Liver (tissue), 3 donors: Measurements from ENCODE around the gene CACNA1I.

Experiments used
- GABPA ChIP-seq, 2 donors: IDR thresholded peaks in 1 of 2; conservative IDR thresholded peaks in 1 of 2; 2 replicates each; pipeline ENCODE4 v1.6.1; 2016; ENCODE audit warnings: antibody characterized with exemption in 2 of 2, mild to moderate bottlenecking in 1 of 2, moderate library complexity in 1 of 2
- JUND ChIP-seq, 2 donors: IDR thresholded peaks; 2 replicates each; pipeline ENCODE4 v1.6.1; 2016; ENCODE audit warnings: antibody characterized with exemption in 2 of 2
- MAX ChIP-seq: IDR thresholded peaks from 2 replicates; pipeline ENCODE4 v1.6.1; 2016; ENCODE audit warnings: antibody characterized with exemption
- RAD21 ChIP-seq, 2 donors: IDR thresholded peaks; 2 replicates each; pipeline ENCODE4 v1.6.1; 2016; ENCODE audit warnings: antibody characterized with exemption in 2 of 2, mild to moderate bottlenecking in 2 of 2
- TF ChIP-seq, protein P1 (sequence below): fragments of 150-350 bp; IDR thresholded peaks from 2 replicates; pipeline ENCODE4 v1.5.1; 2017; ENCODE audit warnings: improper control_type of control experiment, low read depth, low read length; ENCODE audit not compliant: missing input control
- donor health status: healthy.
- donor health status: healthy.

DNA sequence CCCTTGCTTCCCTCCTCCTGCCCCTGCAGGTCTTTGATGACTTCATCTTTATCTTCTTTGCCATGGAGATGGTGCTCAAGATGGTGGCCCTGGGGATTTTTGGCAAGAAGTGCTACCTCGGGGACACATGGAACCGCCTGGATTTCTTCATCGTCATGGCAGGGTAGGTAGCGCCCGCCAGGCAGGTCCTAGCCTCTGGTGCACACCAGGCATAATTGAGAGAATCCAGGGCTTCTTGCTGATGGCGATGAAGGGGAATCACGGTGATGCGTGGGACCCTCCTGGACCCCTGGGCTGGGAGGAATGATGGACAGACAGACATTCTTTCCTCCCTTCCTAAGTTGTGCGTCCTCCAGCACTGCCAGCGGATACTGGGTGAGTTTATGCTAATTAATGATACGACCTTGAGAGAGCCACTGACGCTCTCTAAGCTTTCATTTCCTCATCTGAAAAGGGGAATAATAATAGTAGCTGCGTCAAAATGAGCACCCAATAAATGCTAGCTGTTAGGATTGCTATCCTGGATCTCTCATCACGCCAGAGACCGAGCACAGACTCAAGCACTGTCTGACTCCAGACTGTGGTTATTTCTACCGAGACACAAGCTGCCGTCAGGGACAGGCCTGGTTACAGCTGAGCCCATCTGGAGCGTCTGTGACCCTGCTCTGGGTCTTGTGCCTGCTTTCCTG, 30.1 kb downstream of the CACNA1I start:
- TF ChIP-seq GABPA (IDR thresholded peaks at IDR 0.05 in 1 of 2, conservative IDR thresholded peaks at IDR 0.05 in 1 of 2): no peak
- no peak for TF ChIP-seq MAX
- no peak for TF ChIP-seq JUND (IDR thresholded peaks at IDR 0.05)
- TF ChIP-seq RAD21 (IDR thresholded peaks at IDR 0.05): no peak
- TF ChIP-seq, protein P1, sequence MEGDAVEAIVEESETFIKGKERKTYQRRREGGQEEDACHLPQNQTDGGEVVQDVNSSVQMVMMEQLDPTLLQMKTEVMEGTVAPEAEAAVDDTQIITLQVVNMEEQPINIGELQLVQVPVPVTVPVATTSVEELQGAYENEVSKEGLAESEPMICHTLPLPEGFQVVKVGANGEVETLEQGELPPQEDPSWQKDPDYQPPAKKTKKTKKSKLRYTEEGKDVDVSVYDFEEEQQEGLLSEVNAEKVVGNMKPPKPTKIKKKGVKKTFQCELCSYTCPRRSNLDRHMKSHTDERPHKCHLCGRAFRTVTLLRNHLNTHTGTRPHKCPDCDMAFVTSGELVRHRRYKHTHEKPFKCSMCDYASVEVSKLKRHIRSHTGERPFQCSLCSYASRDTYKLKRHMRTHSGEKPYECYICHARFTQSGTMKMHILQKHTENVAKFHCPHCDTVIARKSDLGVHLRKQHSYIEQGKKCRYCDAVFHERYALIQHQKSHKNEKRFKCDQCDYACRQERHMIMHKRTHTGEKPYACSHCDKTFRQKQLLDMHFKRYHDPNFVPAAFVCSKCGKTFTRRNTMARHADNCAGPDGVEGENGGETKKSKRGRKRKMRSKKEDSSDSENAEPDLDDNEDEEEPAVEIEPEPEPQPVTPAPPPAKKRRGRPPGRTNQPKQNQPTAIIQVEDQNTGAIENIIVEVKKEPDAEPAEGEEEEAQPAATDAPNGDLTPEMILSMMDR: no peak
